Measurements from ENCODE around the gene MKLN1. TPM values are rescaled to one million over a fixed set of nuclear protein-coding genes. Genes with fewer than 3 reads are reported as not detected.

Gene MKLN1
- total and polyA plus RNA-seq, 2 of the 13 experiments (the other 11 are each of a cell fraction or from before 2014, with no cell fraction given) = 33.6 to 43.5 TPM

DNA sequence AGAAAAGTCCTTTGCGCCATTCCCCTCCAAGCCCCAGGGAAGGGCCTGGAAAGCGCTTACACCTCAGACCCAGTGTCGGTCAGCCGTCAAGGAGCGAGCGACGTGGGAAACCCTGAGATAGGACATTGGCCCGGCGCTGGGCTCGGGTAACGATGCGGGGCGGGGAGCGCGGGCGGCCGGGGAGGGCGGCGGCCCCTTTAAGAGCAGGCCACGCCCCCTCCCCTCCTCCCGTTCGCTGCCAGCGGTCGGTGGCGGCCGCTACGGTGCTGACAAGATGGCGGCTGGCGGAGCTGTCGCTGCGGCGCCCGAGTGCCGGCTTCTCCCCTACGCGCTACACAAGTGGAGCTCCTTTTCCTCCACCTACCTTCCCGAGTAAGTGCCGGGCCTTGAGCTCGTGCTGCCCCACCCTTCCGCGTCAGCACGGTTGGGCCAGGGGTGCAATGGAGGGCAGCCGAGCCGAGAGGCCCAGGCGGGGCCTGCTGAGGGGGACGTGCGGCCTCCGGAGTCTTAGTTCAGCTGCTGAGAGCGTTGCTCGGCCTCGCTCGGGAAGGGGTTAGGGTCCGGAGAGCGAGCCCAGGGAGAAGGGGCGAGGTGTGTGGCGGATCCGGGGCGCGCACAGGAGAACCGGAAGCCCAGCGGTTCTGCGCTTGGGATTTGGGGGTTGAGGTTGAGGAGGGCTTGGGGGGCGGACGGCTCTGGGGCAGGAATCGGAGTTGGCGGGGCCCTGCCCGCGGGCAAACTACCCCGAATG is at the start of gene MKLN1 (continued):
- no peak for TF ChIP-seq SMARCC2 (IDR thresholded peaks at IDR 0.05)
- no peak; the same call in 1 of the 2 replicates for TF ChIP-seq JUND (CRISPR knock-in tag; IDR thresholded peaks at IDR 0.05)
- TF ChIP-seq, protein P1, sequence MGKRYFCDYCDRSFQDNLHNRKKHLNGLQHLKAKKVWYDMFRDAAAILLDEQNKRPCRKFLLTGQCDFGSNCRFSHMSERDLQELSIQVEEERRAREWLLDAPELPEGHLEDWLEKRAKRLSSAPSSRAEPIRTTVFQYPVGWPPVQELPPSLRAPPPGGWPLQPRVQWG (CRISPR knock-in tag; IDR thresholded peaks at IDR 0.05; ENCODE audit: borderline replicate concordance, low read depth) = no peak
- no peak for TF ChIP-seq ZNF296 (CRISPR knock-in tag; conservative IDR thresholded peaks at IDR 0.05)
- peak; percentile 48; the same call in 1 of the 2 replicates for TF ChIP-seq ZNF12 (CRISPR knock-in tag; IDR thresholded peaks at IDR 0.05)
- TF ChIP-seq, protein P2, sequence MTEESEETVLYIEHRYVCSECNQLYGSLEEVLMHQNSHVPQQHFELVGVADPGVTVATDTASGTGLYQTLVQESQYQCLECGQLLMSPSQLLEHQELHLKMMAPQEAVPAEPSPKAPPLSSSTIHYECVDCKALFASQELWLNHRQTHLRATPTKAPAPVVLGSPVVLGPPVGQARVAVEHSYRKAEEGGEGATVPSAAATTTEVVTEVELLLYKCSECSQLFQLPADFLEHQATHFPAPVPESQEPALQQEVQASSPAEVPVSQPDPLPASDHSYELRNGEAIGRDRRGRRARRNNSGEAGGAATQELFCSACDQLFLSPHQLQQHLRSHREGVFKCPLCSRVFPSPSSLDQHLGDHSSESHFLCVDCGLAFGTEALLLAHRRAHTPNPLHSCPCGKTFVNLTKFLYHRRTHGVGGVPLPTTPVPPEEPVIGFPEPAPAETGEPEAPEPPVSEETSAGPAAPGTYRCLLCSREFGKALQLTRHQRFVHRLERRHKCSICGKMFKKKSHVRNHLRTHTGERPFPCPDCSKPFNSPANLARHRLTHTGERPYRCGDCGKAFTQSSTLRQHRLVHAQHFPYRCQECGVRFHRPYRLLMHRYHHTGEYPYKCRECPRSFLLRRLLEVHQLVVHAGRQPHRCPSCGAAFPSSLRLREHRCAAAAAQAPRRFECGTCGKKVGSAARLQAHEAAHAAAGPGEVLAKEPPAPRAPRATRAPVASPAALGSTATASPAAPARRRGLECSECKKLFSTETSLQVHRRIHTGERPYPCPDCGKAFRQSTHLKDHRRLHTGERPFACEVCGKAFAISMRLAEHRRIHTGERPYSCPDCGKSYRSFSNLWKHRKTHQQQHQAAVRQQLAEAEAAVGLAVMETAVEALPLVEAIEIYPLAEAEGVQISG (CRISPR knock-in tag; IDR thresholded peaks at IDR 0.05) = peak; percentile 72
- no peak for TF ChIP-seq MIER2 (CRISPR knock-in tag; IDR thresholded peaks at IDR 0.05)
- peak; percentile 75; the same call in 1 of the 2 replicates for TF ChIP-seq TMF1 (CRISPR knock-in tag; IDR thresholded peaks at IDR 0.05; ENCODE audit: low read depth)
- TF ChIP-seq GATAD1 (CRISPR knock-in tag; IDR thresholded peaks at IDR 0.05) = peak; percentile 62; the same call in 1 of the 2 replicates
- no peak for TF ChIP-seq ZNF17 (CRISPR knock-in tag; IDR thresholded peaks at IDR 0.05)
- no peak for TF ChIP-seq EZH2 (conservative IDR thresholded peaks at IDR 0.05; ENCODE audit: low read depth, low read length)
- TF ChIP-seq SMC3 (IDR thresholded peaks at IDR 0.05; ENCODE audit: low read length) = no peak
- TF ChIP-seq ZNF33B (CRISPR knock-in tag; IDR thresholded peaks at IDR 0.05) = peak; percentile 73; the same call in 1 of the 2 replicates
- no peak for TF ChIP-seq SKI (IDR thresholded peaks at IDR 0.05; ENCODE audit: partially characterized antibody)
- TF ChIP-seq SMYD3 (CRISPR knock-in tag; IDR thresholded peaks at IDR 0.05) = peak; percentile 92; the same call in 1 of the 2 replicates
- TF ChIP-seq NFE2 (CRISPR knock-in tag; IDR thresholded peaks at IDR 0.05) = peak; percentile 7; the same call in 1 of the 2 replicates
- TF ChIP-seq ELF1 (CRISPR knock-in tag; IDR thresholded peaks at IDR 0.05) = no peak
- TF ChIP-seq, protein P3, sequence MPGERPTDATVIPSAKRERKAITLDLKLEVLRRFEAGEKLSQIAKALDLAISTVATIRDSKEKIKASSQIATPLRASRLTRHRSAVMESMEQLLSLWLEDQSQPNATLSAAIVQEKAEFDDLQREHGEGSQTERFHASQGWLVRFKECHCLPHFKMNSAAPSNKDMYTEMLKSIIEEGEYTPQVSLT (CRISPR knock-in tag; IDR thresholded peaks at IDR 0.05; ENCODE audit: borderline replicate concordance, low read depth) = no peak
- TF ChIP-seq, protein P4, sequence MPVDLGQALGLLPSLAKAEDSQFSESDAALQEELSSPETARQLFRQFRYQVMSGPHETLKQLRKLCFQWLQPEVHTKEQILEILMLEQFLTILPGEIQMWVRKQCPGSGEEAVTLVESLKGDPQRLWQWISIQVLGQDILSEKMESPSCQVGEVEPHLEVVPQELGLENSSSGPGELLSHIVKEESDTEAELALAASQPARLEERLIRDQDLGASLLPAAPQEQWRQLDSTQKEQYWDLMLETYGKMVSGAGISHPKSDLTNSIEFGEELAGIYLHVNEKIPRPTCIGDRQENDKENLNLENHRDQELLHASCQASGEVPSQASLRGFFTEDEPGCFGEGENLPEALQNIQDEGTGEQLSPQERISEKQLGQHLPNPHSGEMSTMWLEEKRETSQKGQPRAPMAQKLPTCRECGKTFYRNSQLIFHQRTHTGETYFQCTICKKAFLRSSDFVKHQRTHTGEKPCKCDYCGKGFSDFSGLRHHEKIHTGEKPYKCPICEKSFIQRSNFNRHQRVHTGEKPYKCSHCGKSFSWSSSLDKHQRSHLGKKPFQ (CRISPR knock-in tag; IDR thresholded peaks at IDR 0.05; ENCODE audit: insufficient replicate concordance) = peak; percentile 66
- no peak for TF ChIP-seq ZNF264 (CRISPR knock-in tag; IDR thresholded peaks at IDR 0.05)
- TF ChIP-seq, protein P5, sequence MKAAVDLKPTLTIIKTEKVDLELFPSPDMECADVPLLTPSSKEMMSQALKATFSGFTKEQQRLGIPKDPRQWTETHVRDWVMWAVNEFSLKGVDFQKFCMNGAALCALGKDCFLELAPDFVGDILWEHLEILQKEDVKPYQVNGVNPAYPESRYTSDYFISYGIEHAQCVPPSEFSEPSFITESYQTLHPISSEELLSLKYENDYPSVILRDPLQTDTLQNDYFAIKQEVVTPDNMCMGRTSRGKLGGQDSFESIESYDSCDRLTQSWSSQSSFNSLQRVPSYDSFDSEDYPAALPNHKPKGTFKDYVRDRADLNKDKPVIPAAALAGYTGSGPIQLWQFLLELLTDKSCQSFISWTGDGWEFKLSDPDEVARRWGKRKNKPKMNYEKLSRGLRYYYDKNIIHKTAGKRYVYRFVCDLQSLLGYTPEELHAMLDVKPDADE (CRISPR knock-in tag; IDR thresholded peaks at IDR 0.05) = no peak
- TF ChIP-seq FOSL2 (CRISPR knock-in tag; IDR thresholded peaks at IDR 0.05) = peak; percentile 55
- TF ChIP-seq PITX1 (CRISPR knock-in tag; IDR thresholded peaks at IDR 0.05) = peak; percentile 77; the same call in 1 of the 2 replicates
- peak; percentile 71; the same call in 1 of the 2 replicates for TF ChIP-seq ZBTB42 (CRISPR knock-in tag; IDR thresholded peaks at IDR 0.05)
- TF ChIP-seq PAX8 (CRISPR knock-in tag; IDR thresholded peaks at IDR 0.05; ENCODE audit: borderline replicate concordance) = peak; percentile 87; the same call in 1 of the 2 replicates

Measured in HepG2 (cell line).